DND-41 (cell line): Measurements from ENCODE around the gene GGT5.

Experiments used
- CTCF ChIP-seq: IDR thresholded peaks from 2 replicates; pipeline ENCODE4 v1.5.1; 2012; ENCODE audit warnings: borderline replicate concordance, low read length, moderate library complexity, mild to moderate bottlenecking; ENCODE audit not compliant: poor library complexity, severe bottlenecking; ENCODE audit errors: extremely low read depth
- EZH2 ChIP-seq: IDR thresholded peaks from 3 replicates; pipeline ENCODE4 v1.6.1; 2012; ENCODE audit warnings: borderline replicate concordance, low read depth, mild to moderate bottlenecking, moderate library complexity, low read length, inconsistent platforms; ENCODE audit not compliant: severe bottlenecking

GRCh38 chr22:24217384-24217783 lies 27.5 kb downstream of the GGT5 start:
- TF ChIP-seq CTCF (no peak), EZH2 (no peak)
